HepG2 (cell line): ENCODE measurements around the gene OR2V2. TPM values are rescaled to one million over a fixed set of nuclear protein-coding genes. Genes with fewer than 3 reads are reported as not detected.

ENCODE experiments used
- ATRX ChIP-seq: sonication (generic); formaldehyde crosslinking; IDR thresholded peaks from 2 replicates; pipeline ENCODE4 v1.4.0; 2020; ENCODE audit warnings: missing genetic modification reagents, borderline replicate concordance
- BRD4 ChIP-seq: sonication (generic); formaldehyde crosslinking; IDR thresholded peaks from 2 replicates; pipeline ENCODE4 v1.4.0; 2020; ENCODE audit warnings: missing genetic modification reagents
- CBFB ChIP-seq: sonication (generic); formaldehyde crosslinking; IDR thresholded peaks from 2 replicates; pipeline ENCODE4 v1.4.0; 2020; ENCODE audit warnings: missing genetic modification reagents
- DNMT1 ChIP-seq: sonication (generic); formaldehyde crosslinking; IDR thresholded peaks from 2 replicates; pipeline ENCODE4 v1.5.1; 2020; ENCODE audit warnings: mild to moderate bottlenecking, missing genetic modification reagents
- HOXA7 ChIP-seq: sonication (generic); formaldehyde crosslinking; IDR thresholded peaks from 2 replicates; pipeline ENCODE4 v1.8.1; 2022; ENCODE audit warnings: mild to moderate bottlenecking, missing genetic modification reagents, moderate library complexity
- IKZF1 ChIP-seq: fragments of 450-650 bp; IDR thresholded peaks from 2 replicates; pipeline ENCODE4 v1.7.1; 2016
- IKZF4 ChIP-seq: sonication (generic); formaldehyde crosslinking; IDR thresholded peaks from 2 replicates; pipeline ENCODE4 v1.5.1; 2020; ENCODE audit warnings: borderline replicate concordance, mild to moderate bottlenecking, low read depth, missing genetic modification reagents; ENCODE audit errors: not compliant biosample characterization
- ISL2 ChIP-seq: sonication (generic); formaldehyde crosslinking; IDR thresholded peaks from 2 replicates; pipeline ENCODE4 v1.5.0; 2020; ENCODE audit warnings: missing genetic modification reagents
- JUND ChIP-seq: sonication (generic); formaldehyde crosslinking; IDR thresholded peaks from 2 replicates; pipeline ENCODE4 v1.8.0; 2022; ENCODE audit warnings: mild to moderate bottlenecking, missing genetic modification reagents
- MAFG ChIP-seq: sonication (generic); formaldehyde crosslinking; IDR thresholded peaks from 2 replicates; pipeline ENCODE4 v1.5.1; 2020; ENCODE audit warnings: mild to moderate bottlenecking, missing genetic modification reagents
- NPAS2 ChIP-seq: sonication (generic); formaldehyde crosslinking; IDR thresholded peaks from 2 replicates; pipeline ENCODE4 v1.8.0; 2022; ENCODE audit warnings: mild to moderate bottlenecking, missing genetic modification reagents, borderline replicate concordance
- PHB2 ChIP-seq: fragments of 450-650 bp; IDR thresholded peaks from 2 replicates; pipeline ENCODE4 v1.6.1; 2018; ENCODE audit not compliant: partially characterized antibody
- PRMT3 ChIP-seq: sonication (generic); formaldehyde crosslinking; IDR thresholded peaks from 2 replicates; pipeline ENCODE4 v1.8.1; 2022; ENCODE audit warnings: low read depth, mild to moderate bottlenecking, moderate library complexity, missing genetic modification reagents, borderline replicate concordance
- RNF2 ChIP-seq: fragments of 450-650 bp; conservative IDR thresholded peaks from 2 replicates; pipeline ENCODE4 v1.6.1; 2016; ENCODE audit warnings: low read depth
- RXRA ChIP-seq: sonication (generic); formaldehyde crosslinking; IDR thresholded peaks from 2 replicates; pipeline ENCODE4 v1.5.1; 2020; ENCODE audit warnings: missing genetic modification reagents
- SALL1 ChIP-seq: sonication (generic); formaldehyde crosslinking; IDR thresholded peaks from 2 replicates; pipeline ENCODE4 v1.8.0; 2022; ENCODE audit warnings: mild to moderate bottlenecking, missing genetic modification reagents
- SIN3B ChIP-seq: fragments of 150-350 bp; IDR thresholded peaks from 2 replicates; pipeline ENCODE4 v1.6.1; 2014; ENCODE audit warnings: low read length
- SIX1 ChIP-seq: sonication (generic); formaldehyde crosslinking; IDR thresholded peaks from 2 replicates; pipeline ENCODE4 v1.4.0; 2020; ENCODE audit warnings: missing genetic modification reagents, borderline replicate concordance
- SP4 ChIP-seq: sonication (generic); formaldehyde crosslinking; IDR thresholded peaks from 2 replicates; pipeline ENCODE4 v1.8.1; 2023; ENCODE audit warnings: mild to moderate bottlenecking, missing genetic modification reagents
- WIZ ChIP-seq: sonication (generic); formaldehyde crosslinking; IDR thresholded peaks from 2 replicates; pipeline ENCODE4 v1.5.1; 2020; ENCODE audit warnings: mild to moderate bottlenecking, missing genetic modification reagents
- XRCC5 ChIP-seq: fragments of 200-400 bp; formaldehyde crosslinking; optimal IDR thresholded peaks from 2 replicates; pipeline ENCODE3; 2017; ENCODE audit warnings: mild to moderate bottlenecking, low read length
- ZNF17 ChIP-seq: sonication (generic); formaldehyde crosslinking; IDR thresholded peaks from 2 replicates; pipeline ENCODE4 v1.5.0; 2020; ENCODE audit warnings: mild to moderate bottlenecking, missing genetic modification reagents
- ZNF503 ChIP-seq: sonication (generic); formaldehyde crosslinking; IDR thresholded peaks from 2 replicates; pipeline ENCODE4 v1.4.0; 2020; ENCODE audit warnings: missing genetic modification reagents
- ZNF547 ChIP-seq: sonication (generic); formaldehyde crosslinking; IDR thresholded peaks from 2 replicates; pipeline ENCODE4 v1.5.1; 2020; ENCODE audit warnings: mild to moderate bottlenecking, missing genetic modification reagents
- ZNF687 ChIP-seq: sonication (generic); formaldehyde crosslinking; IDR thresholded peaks from 2 replicates; pipeline ENCODE4 v1.5.1; 2020; ENCODE audit warnings: mild to moderate bottlenecking, missing genetic modification reagents, moderate library complexity
- ZSCAN9 ChIP-seq: IDR thresholded peaks from 2 replicates; pipeline ENCODE4 v1.6.1; 2016; ENCODE audit warnings: borderline replicate concordance
- polyA plus RNA-seq, 8 experiments: library from polyadenylated mRNA; depleted of rRNA in 3 of 8; stranded (reverse) in 7 of 8; unstranded in 1 of 8; fragments of >200 nt; fragmentation: Illumina TruSeq in 4 of 8; extraction: Trizol in 4 of 8; gene quantifications; 2 replicates each; pipeline versions ENCODE4 v1.2.1 to v1.2.3, GENCODE V29; 2011 to 2016; ENCODE audit warnings: low read depth in 4 of 8, missing spikeins in 1 of 8, mixed read lengths in 1 of 8; ENCODE audit not compliant: insufficient read depth in 1 of 8
- total RNA-seq, 5 experiments: library from RNA; depleted of rRNA; stranded (reverse); fragments of >200 nt; fragmentation: Illumina TruSeq; extraction: Trizol; gene quantifications; 2 replicates each; pipeline ENCODE4 v1.2.3, GENCODE V29; 2016; ENCODE audit warnings: low read depth in 1 of 5
- TF ChIP-seq, protein P1 (sequence below): IDR thresholded peaks from 2 replicates; pipeline ENCODE4 v1.6.1; 2016; ENCODE audit warnings: missing genetic modification reagents, missing compliant biosample characterization

OR2V2 gene
- total and polyA plus RNA-seq, 2 of the 13 experiments (the other 11 are each of a cell fraction or from before 2014, with no cell fraction given): not detected

GRCh38 chr5:181207214-181207959 lies 60.0 kb downstream of the OR2V2 start (continued):
- TF ChIP-seq WIZ (CRISPR knock-in tag): no peak
- no peak for TF ChIP-seq SP4 (CRISPR knock-in tag)
- no peak for TF ChIP-seq PRMT3 (CRISPR knock-in tag)
- no peak for TF ChIP-seq CBFB (CRISPR knock-in tag)
- no peak for TF ChIP-seq SIX1
- no peak for TF ChIP-seq ZNF547 (CRISPR knock-in tag)
- TF ChIP-seq IKZF1: no peak
- TF ChIP-seq ZNF687 (CRISPR knock-in tag): peak; percentile 47
- no peak for TF ChIP-seq BRD4
- no peak for TF ChIP-seq PHB2
- peak; percentile 36 for TF ChIP-seq XRCC5
- no peak for TF ChIP-seq ATRX (CRISPR knock-in tag)
- no peak for TF ChIP-seq JUND (CRISPR knock-in tag)
- TF ChIP-seq ZNF503: no peak
- no peak for TF ChIP-seq NPAS2 (CRISPR knock-in tag)
- TF ChIP-seq HOXA7 (CRISPR knock-in tag): no peak
- TF ChIP-seq ZSCAN9 (CRISPR knock-in tag): peak; percentile 40; the same call in 1 of the 2 replicates
- no peak for TF ChIP-seq IKZF4 (CRISPR knock-in tag)
- TF ChIP-seq, protein P1, sequence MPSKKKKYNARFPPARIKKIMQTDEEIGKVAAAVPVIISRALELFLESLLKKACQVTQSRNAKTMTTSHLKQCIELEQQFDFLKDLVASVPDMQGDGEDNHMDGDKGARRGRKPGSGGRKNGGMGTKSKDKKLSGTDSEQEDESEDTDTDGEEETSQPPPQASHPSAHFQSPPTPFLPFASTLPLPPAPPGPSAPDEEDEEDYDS (CRISPR knock-in tag): no peak
- 0 out of 2 replicates have a peak, but pooled peaks have one; percentile 4 for TF ChIP-seq RXRA
- TF ChIP-seq MAFG (CRISPR knock-in tag): no peak
- peak; percentile 32 for TF ChIP-seq SALL1 (CRISPR knock-in tag)
- TF ChIP-seq DNMT1 (CRISPR knock-in tag): no peak
- peak; percentile 23; the same call in 1 of the 2 replicates for TF ChIP-seq ISL2
- no peak for TF ChIP-seq RNF2
- no peak for TF ChIP-seq SIN3B
- TF ChIP-seq ZNF17 (CRISPR knock-in tag): no peak
